LNCAP (cell line): ENCODE data around the gene CREB3L4.

Experiments used
- TF ChIP-seq, protein P1 (sequence below): fragments of 450-650 bp; IDR thresholded peaks from 2 replicates; pipeline ENCODE4 v1.5.1; 2017; ENCODE audit warnings: mild to moderate bottlenecking

The CREB3L4 gene

DNA sequence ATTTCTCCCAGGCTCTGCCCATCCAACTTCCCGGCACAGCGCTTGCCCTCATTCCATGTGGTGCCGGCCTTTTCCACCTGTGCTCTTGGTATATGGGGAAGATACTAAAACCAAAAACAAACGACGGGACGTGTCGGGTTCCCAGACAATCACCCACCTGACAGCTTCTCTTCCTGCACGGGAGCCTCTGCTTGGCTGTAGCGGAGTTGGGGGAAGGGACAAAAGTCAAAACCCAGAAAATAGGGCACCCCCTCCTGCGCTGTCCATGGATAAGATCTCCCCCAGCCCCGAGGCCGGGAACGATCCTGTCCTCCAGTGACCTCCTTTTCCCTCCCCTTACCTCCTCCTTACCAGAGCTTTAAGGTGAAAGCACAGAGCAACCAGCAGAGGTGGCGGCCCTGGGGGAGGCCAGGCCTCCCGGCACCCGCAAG, 9.1 kb downstream of the CREB3L4 start:
- TF ChIP-seq, protein P1, sequence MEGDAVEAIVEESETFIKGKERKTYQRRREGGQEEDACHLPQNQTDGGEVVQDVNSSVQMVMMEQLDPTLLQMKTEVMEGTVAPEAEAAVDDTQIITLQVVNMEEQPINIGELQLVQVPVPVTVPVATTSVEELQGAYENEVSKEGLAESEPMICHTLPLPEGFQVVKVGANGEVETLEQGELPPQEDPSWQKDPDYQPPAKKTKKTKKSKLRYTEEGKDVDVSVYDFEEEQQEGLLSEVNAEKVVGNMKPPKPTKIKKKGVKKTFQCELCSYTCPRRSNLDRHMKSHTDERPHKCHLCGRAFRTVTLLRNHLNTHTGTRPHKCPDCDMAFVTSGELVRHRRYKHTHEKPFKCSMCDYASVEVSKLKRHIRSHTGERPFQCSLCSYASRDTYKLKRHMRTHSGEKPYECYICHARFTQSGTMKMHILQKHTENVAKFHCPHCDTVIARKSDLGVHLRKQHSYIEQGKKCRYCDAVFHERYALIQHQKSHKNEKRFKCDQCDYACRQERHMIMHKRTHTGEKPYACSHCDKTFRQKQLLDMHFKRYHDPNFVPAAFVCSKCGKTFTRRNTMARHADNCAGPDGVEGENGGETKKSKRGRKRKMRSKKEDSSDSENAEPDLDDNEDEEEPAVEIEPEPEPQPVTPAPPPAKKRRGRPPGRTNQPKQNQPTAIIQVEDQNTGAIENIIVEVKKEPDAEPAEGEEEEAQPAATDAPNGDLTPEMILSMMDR: no peak

DNA sequence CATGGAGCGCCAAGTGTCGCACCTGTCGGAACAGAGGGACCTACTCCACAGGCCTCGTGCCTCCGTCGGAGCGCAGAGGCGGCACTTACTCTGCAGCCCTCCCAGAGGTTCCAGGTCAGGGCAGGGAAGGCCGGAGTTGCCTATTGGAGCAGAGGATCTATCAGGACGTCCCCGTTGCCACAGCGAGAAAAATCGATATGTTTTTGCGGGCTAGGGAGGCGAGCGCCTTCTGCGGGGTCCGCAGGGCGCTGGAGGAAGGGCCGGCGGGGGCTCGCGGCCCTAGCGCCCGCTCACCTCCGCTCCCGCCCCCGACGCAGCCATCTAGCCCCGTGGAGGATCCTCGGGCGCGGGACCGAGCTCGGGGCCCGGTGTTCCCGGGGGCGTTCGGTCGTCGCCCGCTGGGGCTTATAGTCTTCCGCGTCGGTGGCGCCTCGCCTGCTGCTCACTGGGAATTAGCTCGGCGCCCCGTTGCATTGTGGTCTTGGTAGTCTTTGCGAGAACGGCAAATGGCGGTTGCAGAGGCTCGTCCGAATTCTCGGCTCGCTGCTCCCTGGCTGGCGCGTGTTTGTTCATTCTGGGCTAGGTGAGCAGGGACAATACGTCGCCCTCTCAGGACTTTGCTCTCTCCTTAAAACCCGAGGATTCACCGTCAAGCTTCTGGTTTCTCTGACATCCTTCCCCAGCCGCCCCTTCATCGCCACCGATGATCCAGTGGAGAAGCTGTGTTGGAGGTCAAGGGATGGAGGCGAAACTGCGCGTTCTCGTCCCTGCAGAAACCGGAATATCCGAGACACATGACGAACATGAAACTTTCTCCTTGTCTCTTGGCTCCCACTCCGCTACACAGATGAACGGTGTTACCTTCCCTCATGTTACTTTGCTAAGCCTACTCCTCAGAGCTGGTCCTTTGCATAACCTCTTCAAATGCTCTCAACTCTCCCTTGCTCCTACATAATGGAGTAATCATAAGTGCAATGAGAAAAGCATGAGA, 9.8 kb downstream of the CREB3L4 start, which contains the start of gene JTB:
Gene JTB, minus strand, starts transcription at position 425 of the 991 bp plus-strand sequence. Its CDS starts 422 bp downstream, at position 3.
- TF ChIP-seq, protein P1: no peak

DNA sequence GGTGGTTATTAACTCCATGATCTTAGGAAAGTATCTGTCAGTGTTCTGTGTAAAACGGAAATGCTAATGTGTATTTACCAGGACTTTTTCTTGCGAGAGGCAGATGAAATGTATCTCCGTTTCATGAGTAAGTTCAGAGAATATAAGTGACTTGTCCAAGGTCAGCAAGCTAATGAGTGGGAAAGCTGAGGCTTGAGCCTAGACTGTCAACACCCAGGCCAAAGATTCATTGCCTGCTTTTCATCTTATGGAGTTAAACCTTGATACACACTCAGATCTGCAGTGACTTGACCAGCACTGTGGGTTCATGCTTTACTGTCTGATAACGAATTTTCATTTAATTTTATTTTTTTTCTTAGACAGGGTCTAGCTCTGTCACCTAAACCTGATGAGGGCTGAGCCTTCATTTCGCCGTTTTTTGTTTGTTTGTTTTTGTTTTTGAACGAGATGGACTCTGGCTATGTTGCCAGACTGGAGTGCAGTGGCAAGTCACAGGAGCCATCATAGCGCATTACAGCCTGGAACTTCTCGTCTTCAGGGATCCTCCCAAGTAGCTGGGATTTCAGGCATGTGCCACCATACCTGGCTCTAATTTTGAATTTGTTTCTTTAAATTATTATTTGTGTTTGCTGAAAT, 10.7 kb downstream of the CREB3L4 start:
- TF ChIP-seq, protein P1: no peak

DNA sequence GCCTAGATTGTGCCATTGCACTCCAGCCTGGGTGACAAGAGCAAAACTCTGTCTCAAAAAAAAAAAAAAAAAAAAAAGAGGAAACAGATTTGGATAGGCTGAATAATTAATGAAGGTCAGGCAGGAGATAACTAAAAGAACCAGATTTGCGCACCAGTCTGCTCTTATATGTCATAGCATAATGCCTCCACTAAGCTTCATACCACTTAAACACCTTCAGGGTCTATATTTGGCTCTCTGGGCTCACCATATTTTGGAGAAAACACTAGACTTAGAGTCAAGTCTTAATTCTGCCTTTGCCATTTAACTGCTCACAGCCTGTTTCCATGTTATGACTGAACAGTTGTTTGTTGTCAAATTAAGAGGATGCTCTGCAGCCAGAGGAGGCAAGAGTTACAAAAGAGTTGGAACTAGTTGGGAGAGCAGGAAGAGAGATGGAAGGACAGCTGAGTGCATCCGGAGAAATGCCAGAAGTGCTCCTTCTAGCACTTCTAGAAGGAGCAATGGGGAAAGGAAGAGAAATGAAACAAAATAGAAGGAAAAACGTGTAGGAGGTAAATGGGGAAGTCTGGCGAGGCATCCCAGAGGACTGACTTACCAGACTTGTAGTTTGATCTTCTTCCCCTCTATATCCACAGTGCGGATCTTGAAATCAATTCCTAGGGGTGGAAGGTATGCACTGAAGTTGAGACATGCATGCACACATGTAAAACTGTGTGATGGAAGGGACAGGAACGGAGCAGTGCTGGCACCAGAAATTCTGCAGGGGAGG, 16.6 kb downstream of the CREB3L4 start:
- TF ChIP-seq, protein P1: no peak

DNA sequence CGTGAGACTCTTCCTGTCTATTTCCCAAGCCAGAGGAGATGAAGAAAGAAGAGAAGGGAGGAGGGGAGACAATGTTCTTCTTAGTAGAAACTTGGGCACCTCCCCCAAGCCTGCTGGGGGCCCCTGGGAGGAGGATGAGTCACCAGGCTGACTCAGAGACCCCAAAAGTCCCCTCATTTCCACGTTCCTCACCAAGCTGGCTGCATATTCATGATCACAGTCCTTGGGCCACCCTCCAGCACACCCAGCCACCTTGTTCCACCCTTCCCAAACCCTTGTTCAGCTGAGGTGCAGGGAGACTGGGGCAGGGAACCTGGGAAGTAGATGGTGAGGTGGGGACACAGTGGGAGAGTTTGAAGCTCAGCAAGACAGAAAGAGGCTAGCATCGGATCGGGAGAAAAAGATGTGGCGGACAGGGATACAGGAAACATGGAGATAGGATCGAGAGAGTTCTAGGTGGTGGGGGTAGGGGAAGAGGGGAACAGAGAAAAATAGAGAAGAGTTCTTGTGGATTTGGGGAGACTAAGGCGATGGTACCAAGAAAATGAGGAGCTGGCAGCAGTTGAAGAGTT, 17.7 kb downstream of the CREB3L4 start:
- TF ChIP-seq, protein P1: no peak

DNA sequence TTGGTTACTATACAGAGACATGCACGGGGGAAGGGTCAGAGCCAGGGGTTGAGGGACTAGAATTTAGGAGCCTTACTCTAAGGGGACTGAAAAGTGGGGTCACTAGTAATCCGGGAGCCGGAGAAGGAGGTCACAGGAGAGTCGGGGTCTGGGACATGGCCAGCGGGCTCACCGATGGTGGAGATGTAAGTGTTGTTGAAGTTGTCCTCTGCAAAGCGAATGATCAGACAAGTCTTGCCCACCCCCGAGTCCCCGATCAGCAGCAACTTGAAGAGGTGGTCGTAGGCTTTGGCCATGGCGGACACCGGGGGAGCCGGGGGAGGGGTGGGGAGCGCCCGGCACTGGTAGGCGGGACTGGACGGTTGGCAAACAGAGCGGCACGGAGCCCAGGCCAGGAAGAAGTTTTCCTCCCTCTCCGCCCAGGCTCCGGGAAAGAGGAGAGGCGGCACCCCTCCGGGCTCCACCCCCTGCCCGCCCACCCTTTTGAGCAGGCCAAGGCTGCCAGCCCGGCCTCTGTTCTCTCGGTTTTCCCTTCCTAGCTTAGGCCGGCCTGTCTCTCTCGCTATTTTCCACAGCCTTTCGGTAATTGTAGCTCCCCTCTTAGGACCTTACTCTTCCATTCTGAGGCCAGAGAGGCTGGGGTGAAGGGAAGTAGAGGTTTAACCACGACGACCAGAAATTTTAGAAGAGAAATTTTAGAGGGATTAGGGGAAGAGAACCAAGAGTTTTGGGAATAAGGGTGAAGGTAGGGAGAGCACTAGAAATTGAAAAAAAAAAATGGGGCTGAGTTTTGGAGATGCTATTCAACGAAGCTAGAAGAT, 18.4 kb downstream of the CREB3L4 start, which contains the start of gene RAB13:
Gene RAB13, minus strand, starts transcription at position 399 of the 821 bp plus-strand sequence. Its CDS starts 103 bp downstream, at position 296.
- TF ChIP-seq, protein P1: no peak
